ENCODE data around the gene RAF1. TPM values are rescaled to one million over a fixed set of nuclear protein-coding genes. Genes with fewer than 3 reads are reported as not detected.

RAF1 gene
- total and polyA plus RNA-seq, 3 donors from 2014 or later, result 68.7 to 138 (median 133) TPM

GRCh38 chr3:12620305-12620704 lies 43.6 kb downstream of the RAF1 start:
- H3K27me3 ChIP-seq, result no peaks in the 10 kb centered on the region
- WGBS, 2 donors, result 93 to 96% methylated on average over 6 of the region's 6 CpGs
- no peak overlapping the region for H3K4me3 ChIP-seq
- no peak for DNase-seq
- H3K9me3 ChIP-seq, result no peaks in the 10 kb centered on the region
- TF ChIP-seq POLR2A (IDR thresholded peaks at IDR 0.05) (no peak), CTCF (IDR thresholded peaks at IDR 0.05) (no peak)
- H3K36me3 ChIP-seq (ENCODE audit: low read depth, missing control alignments), result no peaks in the 10 kb centered on the region
- H3K27ac ChIP-seq, result no peak overlapping the region
- intact Hi-C loops (cut with DNase I; ENCODE audit: low total_unique reads), result no loop called here
- H3K4me1 ChIP-seq, result no peaks in the 10 kb centered on the region

- TF ChIP-seq CTCF (IDR thresholded peaks at IDR 0.05) (no peak), POLR2A (IDR thresholded peaks at IDR 0.05) (no peak)
- Histone ChIP-seq H3K36me3 (ENCODE audit: low read depth, missing control alignments) (no peaks in the 10 kb centered on the region), H3K4me1 (no peaks in the 10 kb centered on the region), H3K27ac (no peak overlapping the region), H3K9me3 (no peaks in the 10 kb centered on the region), H3K27me3 (no peaks in the 10 kb centered on the region), H3K4me3 (no peak overlapping the region)
- WGBS, 2 donors, result 90 to 93% methylated on average over 6 of the region's 6 CpGs
- DNase-seq, result no peak
- intact Hi-C loops (cut with DNase I; ENCODE audit: low total_unique reads), result no loop called here
These were observed 45.5 kb downstream of the RAF1 start for GRCh38 chr3:12618426-12618825.

- Histone ChIP-seq H3K4me1 (no peaks in the 10 kb centered on the region), H3K4me3 (no peak overlapping the region), H3K27me3 (no peaks in the 10 kb centered on the region), H3K36me3 (ENCODE audit: low read depth, missing control alignments) (no peaks in the 10 kb centered on the region), H3K27ac (no peak overlapping the region), H3K9me3 (no peaks in the 10 kb centered on the region)
- TF ChIP-seq CTCF (IDR thresholded peaks at IDR 0.05) (no peak), POLR2A (IDR thresholded peaks at IDR 0.05) (no peak)
- WGBS, 2 donors, result 95 to 97% methylated on average over 4 of the region's 4 CpGs
- no peak for DNase-seq
- intact Hi-C loops (cut with DNase I; ENCODE audit: low total_unique reads), result no loop called here
These were observed 48.7 kb downstream of the RAF1 start for GRCh38 chr3:12615266-12615665.

GRCh38 chr3:12613250-12613649 lies 50.7 kb downstream of the RAF1 start:
- Histone ChIP-seq H3K36me3 (ENCODE audit: low read depth, missing control alignments) (no peaks in the 10 kb centered on the region), H3K27me3 (no peaks in the 10 kb centered on the region), H3K9me3 (no peaks in the 10 kb centered on the region), H3K4me1 (no peaks in the 10 kb centered on the region), H3K4me3 (no peak overlapping the region), H3K27ac (no peak overlapping the region)
- DNase-seq, result no peak
- TF ChIP-seq CTCF (IDR thresholded peaks at IDR 0.05), result no peak
- no peak for TF ChIP-seq POLR2A (IDR thresholded peaks at IDR 0.05)
- intact Hi-C loops (cut with DNase I; ENCODE audit: low total_unique reads), result no loop called here
- 52 to 77% methylated on average over 4 of the region's 4 CpGs for WGBS, 2 donors

- Histone ChIP-seq H3K4me1 (no peaks in the 10 kb centered on the region), H3K27ac (no peak overlapping the region), H3K4me3 (no peak overlapping the region), H3K27me3 (no peaks in the 10 kb centered on the region), H3K36me3 (ENCODE audit: low read depth, missing control alignments) (no peaks in the 10 kb centered on the region), H3K9me3 (no peaks in the 10 kb centered on the region)
- TF ChIP-seq CTCF (IDR thresholded peaks at IDR 0.05) (no peak), POLR2A (IDR thresholded peaks at IDR 0.05) (no peak)
- 90 to 93% methylated on average over 6 of the region's 6 CpGs for WGBS, 2 donors
- no peak for DNase-seq
- intact Hi-C loops (cut with DNase I; ENCODE audit: low total_unique reads), result no loop called here
These were observed 51.2 kb downstream of the RAF1 start for GRCh38 chr3:12612514-12613226.
